Liver (tissue), 10 donors: Measurements from ENCODE around the gene ARFGAP1. TPM values are rescaled to one million over a fixed set of nuclear protein-coding genes. Genes with fewer than 3 reads are reported as not detected.

Source experiments
- DNase-seq: peaks from one replicate; pipeline ENCODE4 v3.0.0-alpha.2; 2017; ENCODE audit warnings: low spot score
- H3K27ac ChIP-seq, 2 donors: one replicate each; pipeline ENCODE4 v1.7.0; 2013; ENCODE audit warnings: inconsistent platforms in 2 of 2, low read length in 2 of 2, control low read depth in 1 of 2, low read depth in 1 of 2, mild to moderate bottlenecking in 1 of 2
- H3K27me3 ChIP-seq, 4 donors: one replicate each; pipeline versions ENCODE4 v1.6.1 to v1.7.0; 2013; ENCODE audit warnings: low read length in 3 of 4, inconsistent platforms in 1 of 4, mild to moderate bottlenecking in 1 of 4, moderate library complexity in 1 of 4; ENCODE audit not compliant: control insufficient read depth in 4 of 4, insufficient read depth in 4 of 4
- H3K36me3 ChIP-seq, 4 donors: one replicate each; pipeline versions ENCODE4 v1.6.1 to v1.7.0; 2013; ENCODE audit warnings: low read length in 3 of 4, mild to moderate bottlenecking in 3 of 4, low read depth in 1 of 4, moderate library complexity in 1 of 4; ENCODE audit not compliant: control insufficient read depth in 4 of 4, insufficient read depth in 3 of 4
- H3K4me1 ChIP-seq, 4 donors: one replicate each; pipeline versions ENCODE4 v1.6.1 to v1.7.0; 2013; ENCODE audit warnings: low read length in 3 of 4, mild to moderate bottlenecking in 3 of 4, moderate library complexity in 1 of 4; ENCODE audit not compliant: control insufficient read depth in 4 of 4, insufficient read depth in 4 of 4
- H3K4me3 ChIP-seq, 3 donors: one replicate each; pipeline versions ENCODE4 v1.6.1 to v1.7.0; 2013; ENCODE audit warnings: low read length in 3 of 3, control low read depth in 1 of 3, low read depth in 1 of 3, mild to moderate bottlenecking in 1 of 3
- H3K9ac ChIP-seq, 2 donors: one replicate each; pipeline ENCODE4 v1.7.0; 2013; ENCODE audit warnings: low read length in 2 of 2, mild to moderate bottlenecking in 2 of 2, moderate library complexity in 2 of 2, control low read depth in 1 of 2, low read depth in 1 of 2
- H3K9me3 ChIP-seq, 4 donors: one replicate each; pipeline versions ENCODE4 v1.6.1 to v1.7.0; 2013; ENCODE audit warnings: low read length in 3 of 4; ENCODE audit not compliant: control insufficient read depth in 4 of 4
- ATF3 ChIP-seq: IDR thresholded peaks from 2 replicates; pipeline ENCODE4 v1.6.1; 2016; ENCODE audit warnings: antibody characterized with exemption
- EGR1 ChIP-seq, 2 donors: IDR thresholded peaks; 2 replicates each; pipeline ENCODE4 v1.6.1; 2016 to 2018; ENCODE audit warnings: antibody characterized with exemption in 2 of 2, low read depth in 2 of 2
- FOXA1 ChIP-seq: IDR thresholded peaks from 2 replicates; pipeline ENCODE4 v1.6.1; 2016; ENCODE audit warnings: antibody characterized with exemption
- FOXA2 ChIP-seq: IDR thresholded peaks from 2 replicates; pipeline ENCODE4 v1.6.1; 2016; ENCODE audit warnings: antibody characterized with exemption
- GABPA ChIP-seq, 2 donors: IDR thresholded peaks in 1 of 2; conservative IDR thresholded peaks in 1 of 2; 2 replicates each; pipeline ENCODE4 v1.6.1; 2016; ENCODE audit warnings: antibody characterized with exemption in 2 of 2, mild to moderate bottlenecking in 1 of 2, moderate library complexity in 1 of 2
- HNF4A ChIP-seq, 2 donors: conservative IDR thresholded peaks; 2 replicates each; pipeline ENCODE4 v1.6.1; 2016; ENCODE audit warnings: antibody characterized with exemption in 2 of 2, mild to moderate bottlenecking in 2 of 2
- HNF4G ChIP-seq: IDR thresholded peaks from 2 replicates; pipeline ENCODE4 v1.6.1; 2016; ENCODE audit warnings: antibody characterized with exemption
- JUND ChIP-seq, 2 donors: IDR thresholded peaks; 2 replicates each; pipeline ENCODE4 v1.6.1; 2016; ENCODE audit warnings: antibody characterized with exemption in 2 of 2
- MAX ChIP-seq: IDR thresholded peaks from 2 replicates; pipeline ENCODE4 v1.6.1; 2016; ENCODE audit warnings: antibody characterized with exemption
- NR2F2 ChIP-seq: IDR thresholded peaks from 2 replicates; pipeline ENCODE4 v1.6.1; 2016; ENCODE audit warnings: antibody characterized with exemption
- RAD21 ChIP-seq, 2 donors: IDR thresholded peaks; 2 replicates each; pipeline ENCODE4 v1.6.1; 2016; ENCODE audit warnings: antibody characterized with exemption in 2 of 2, mild to moderate bottlenecking in 2 of 2
- RXRA ChIP-seq, 2 donors: IDR thresholded peaks; 2 replicates each; pipeline ENCODE4 v1.6.1; 2017 to 2018; ENCODE audit warnings: antibody characterized with exemption in 2 of 2, mild to moderate bottlenecking in 1 of 2
- SP1 ChIP-seq: IDR thresholded peaks from 2 replicates; pipeline ENCODE4 v1.6.1; 2018; ENCODE audit warnings: antibody characterized with exemption, mild to moderate bottlenecking
- TAF1 ChIP-seq: conservative IDR thresholded peaks from 2 replicates; pipeline ENCODE4 v1.6.1; 2016; ENCODE audit warnings: antibody characterized with exemption, mild to moderate bottlenecking
- YY1 ChIP-seq: IDR thresholded peaks from 2 replicates; pipeline ENCODE4 v1.6.1; 2016; ENCODE audit warnings: antibody characterized with exemption, mild to moderate bottlenecking
- ZBTB33 ChIP-seq: IDR thresholded peaks from 2 replicates; pipeline ENCODE4 v1.6.1; 2016; ENCODE audit warnings: antibody characterized with exemption
- WGBS: extraction: QIAGEN DNeasy Blood & Tissue Kit; methylation state at CpG from one replicate; pipeline ENCODE4 v1.1.7; 2013; 5-methylcytosine and 5-hydroxymethylcytosine counted together
- polyA plus RNA-seq, 2 donors: library from polyadenylated mRNA; stranded (reverse) in 1 of 2; unstranded in 1 of 2; fragments of 200-250 nt in 1 of 2; fragments of >200 nt in 1 of 2; fragmentation: Nextera tagmentation in 1 of 2; extraction: Ambion mirVana in 1 of 2; gene quantifications; one replicate each; pipeline versions ENCODE4 v1.2.1 to v1.2.3, GENCODE V29; 2013 to 2015
- small RNA-seq: library from RNA; depleted of rRNA; stranded (forward); fragments of <200 nt; gene quantifications from one replicate; pipeline ENCODE3, GENCODE V24; 2014
- total RNA-seq, 2 donors: library from RNA; depleted of rRNA; stranded (reverse); fragments of >200 nt; gene quantifications; one replicate each; pipeline ENCODE4 v1.2.3, GENCODE V29; 2014
- TF ChIP-seq, protein P1 (sequence below): fragments of 150-350 bp; IDR thresholded peaks from 2 replicates; pipeline ENCODE4 v1.5.1; 2017; ENCODE audit warnings: improper control_type of control experiment, low read depth, low read length; ENCODE audit not compliant: missing input control
- TF ChIP-seq, protein P2 (sequence below): IDR thresholded peaks from 2 replicates; pipeline ENCODE4 v1.6.1; 2016; ENCODE audit warnings: antibody characterized with exemption, mild to moderate bottlenecking
- donor health status: healthy.
- donor health status: healthy.
- donor health status: healthy.
- donor health status: healthy.
- donor health status: healthy.

The ARFGAP1 gene
- total and polyA plus RNA-seq, 4 donors = 11.2 to 29.7 (median 21.8) TPM

GRCh38 chr20:63337786-63338420, 65.3 kb downstream of the ARFGAP1 start:
- DNase-seq = no peak
- TF ChIP-seq HNF4G (no peak), FOXA2 (no peak), RXRA (IDR thresholded peaks at IDR 0.05) (no peak), SP1 (no peak), EGR1 (IDR thresholded peaks at IDR 0.05; ENCODE audit: low read depth in 2 of 2) (no peak), NR2F2 (no peak), ZBTB33 (no peak), MAX (no peak), FOXA1 (no peak), YY1 (no peak), HNF4A (conservative IDR thresholded peaks at IDR 0.05) (no peak), TAF1 (no peak), GABPA (IDR thresholded peaks at IDR 0.05 in 1 of 2, conservative IDR thresholded peaks at IDR 0.05 in 1 of 2) (no peak), JUND (IDR thresholded peaks at IDR 0.05) (no peak), ATF3 (no peak), RAD21 (IDR thresholded peaks at IDR 0.05) (no peak)
- TF ChIP-seq, protein P1, sequence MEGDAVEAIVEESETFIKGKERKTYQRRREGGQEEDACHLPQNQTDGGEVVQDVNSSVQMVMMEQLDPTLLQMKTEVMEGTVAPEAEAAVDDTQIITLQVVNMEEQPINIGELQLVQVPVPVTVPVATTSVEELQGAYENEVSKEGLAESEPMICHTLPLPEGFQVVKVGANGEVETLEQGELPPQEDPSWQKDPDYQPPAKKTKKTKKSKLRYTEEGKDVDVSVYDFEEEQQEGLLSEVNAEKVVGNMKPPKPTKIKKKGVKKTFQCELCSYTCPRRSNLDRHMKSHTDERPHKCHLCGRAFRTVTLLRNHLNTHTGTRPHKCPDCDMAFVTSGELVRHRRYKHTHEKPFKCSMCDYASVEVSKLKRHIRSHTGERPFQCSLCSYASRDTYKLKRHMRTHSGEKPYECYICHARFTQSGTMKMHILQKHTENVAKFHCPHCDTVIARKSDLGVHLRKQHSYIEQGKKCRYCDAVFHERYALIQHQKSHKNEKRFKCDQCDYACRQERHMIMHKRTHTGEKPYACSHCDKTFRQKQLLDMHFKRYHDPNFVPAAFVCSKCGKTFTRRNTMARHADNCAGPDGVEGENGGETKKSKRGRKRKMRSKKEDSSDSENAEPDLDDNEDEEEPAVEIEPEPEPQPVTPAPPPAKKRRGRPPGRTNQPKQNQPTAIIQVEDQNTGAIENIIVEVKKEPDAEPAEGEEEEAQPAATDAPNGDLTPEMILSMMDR = no peak
- TF ChIP-seq, protein P2, sequence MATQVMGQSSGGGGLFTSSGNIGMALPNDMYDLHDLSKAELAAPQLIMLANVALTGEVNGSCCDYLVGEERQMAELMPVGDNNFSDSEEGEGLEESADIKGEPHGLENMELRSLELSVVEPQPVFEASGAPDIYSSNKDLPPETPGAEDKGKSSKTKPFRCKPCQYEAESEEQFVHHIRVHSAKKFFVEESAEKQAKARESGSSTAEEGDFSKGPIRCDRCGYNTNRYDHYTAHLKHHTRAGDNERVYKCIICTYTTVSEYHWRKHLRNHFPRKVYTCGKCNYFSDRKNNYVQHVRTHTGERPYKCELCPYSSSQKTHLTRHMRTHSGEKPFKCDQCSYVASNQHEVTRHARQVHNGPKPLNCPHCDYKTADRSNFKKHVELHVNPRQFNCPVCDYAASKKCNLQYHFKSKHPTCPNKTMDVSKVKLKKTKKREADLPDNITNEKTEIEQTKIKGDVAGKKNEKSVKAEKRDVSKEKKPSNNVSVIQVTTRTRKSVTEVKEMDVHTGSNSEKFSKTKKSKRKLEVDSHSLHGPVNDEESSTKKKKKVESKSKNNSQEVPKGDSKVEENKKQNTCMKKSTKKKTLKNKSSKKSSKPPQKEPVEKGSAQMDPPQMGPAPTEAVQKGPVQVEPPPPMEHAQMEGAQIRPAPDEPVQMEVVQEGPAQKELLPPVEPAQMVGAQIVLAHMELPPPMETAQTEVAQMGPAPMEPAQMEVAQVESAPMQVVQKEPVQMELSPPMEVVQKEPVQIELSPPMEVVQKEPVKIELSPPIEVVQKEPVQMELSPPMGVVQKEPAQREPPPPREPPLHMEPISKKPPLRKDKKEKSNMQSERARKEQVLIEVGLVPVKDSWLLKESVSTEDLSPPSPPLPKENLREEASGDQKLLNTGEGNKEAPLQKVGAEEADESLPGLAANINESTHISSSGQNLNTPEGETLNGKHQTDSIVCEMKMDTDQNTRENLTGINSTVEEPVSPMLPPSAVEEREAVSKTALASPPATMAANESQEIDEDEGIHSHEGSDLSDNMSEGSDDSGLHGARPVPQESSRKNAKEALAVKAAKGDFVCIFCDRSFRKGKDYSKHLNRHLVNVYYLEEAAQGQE = no peak
- no peaks in the 10 kb centered on the region for H3K9me3 ChIP-seq
- H3K36me3 ChIP-seq = no peaks in the 10 kb centered on the region
- 76% methylated on average over 12 of the region's 12 CpGs for WGBS
- H3K27ac ChIP-seq = no peak overlapping the region
- no peaks in the 10 kb centered on the region for H3K27me3 ChIP-seq
- no peaks in the 10 kb centered on the region for H3K4me1 ChIP-seq
- no peak overlapping the region for H3K4me3 ChIP-seq
- no peak overlapping the region for H3K9ac ChIP-seq

Small RNA genes within 50 kb of the gene (small RNA-seq; reads per million reads assigned to genes)
- gene MIR3196 = not detected
- gene MIR4326 = 0.91 reads per million, percentile 76 among the genes with 10 or more reads in this experiment
- gene RNU6-994P = 0.27 reads per million, percentile 19 among the genes with 10 or more reads in this experiment

Other genes with a start within 250 kb of the ARFGAP1 start
- 10 to 100 TPM; 13.7 to 19.5 TPM for gene YTHDF1, start 56.7 kb upstream of the ARFGAP1 start, total RNA-seq
- 10 to 100 TPM in 1 of 2 donors, 1 to 10 TPM in 1; 6.8 to 16.2 TPM for gene YTHDF1, start 56.7 kb upstream of the ARFGAP1 start, polyA plus RNA-seq
- gene BIRC7, start 36.9 kb upstream of the ARFGAP1 start, total RNA-seq = under 1 TPM in 1 of 2 donors, not detected in 1; 0.23 TPM
- gene BIRC7, start 36.9 kb upstream of the ARFGAP1 start, polyA plus RNA-seq = not detected
- gene NKAIN4, start 18.4 kb upstream of the ARFGAP1 start, total RNA-seq = under 1 TPM in 1 of 2 donors, not detected in 1; 0.05 TPM
- not detected for gene NKAIN4, start 18.4 kb upstream of the ARFGAP1 start, polyA plus RNA-seq
- not detected for gene COL20A1, start 20.4 kb downstream of the ARFGAP1 start, total RNA-seq
- gene COL20A1, start 20.4 kb downstream of the ARFGAP1 start, polyA plus RNA-seq = not detected
- gene CHRNA4, start 88.5 kb downstream of the ARFGAP1 start, total RNA-seq = 10 to 100 TPM in 1 of 2 donors, not detected in 1; 23.3 TPM
- 1 to 10 TPM; 3.2 to 6.4 TPM for gene CHRNA4, start 88.5 kb downstream of the ARFGAP1 start, polyA plus RNA-seq
- gene KCNQ2, start 199.8 kb downstream of the ARFGAP1 start, total RNA-seq = not detected
- not detected for gene KCNQ2, start 199.8 kb downstream of the ARFGAP1 start, polyA plus RNA-seq
- under 1 TPM in 1 of 2 donors, not detected in 1; 0.05 TPM for gene EEF1A2, start 226.3 kb downstream of the ARFGAP1 start, total RNA-seq
- gene EEF1A2, start 226.3 kb downstream of the ARFGAP1 start, polyA plus RNA-seq = under 1 TPM in 1 of 2 donors, not detected in 1; 0.12 TPM
- 10 to 100 TPM; 25.1 to 25.5 TPM for gene PPDPF, start 248.0 kb downstream of the ARFGAP1 start, total RNA-seq
- 100 to 1,000 TPM in 1 of 2 donors, 1 to 10 TPM in 1; 8.3 to 196 TPM for gene PPDPF, start 248.0 kb downstream of the ARFGAP1 start, polyA plus RNA-seq